ENCODE results near the gene PBX3.

DNA sequence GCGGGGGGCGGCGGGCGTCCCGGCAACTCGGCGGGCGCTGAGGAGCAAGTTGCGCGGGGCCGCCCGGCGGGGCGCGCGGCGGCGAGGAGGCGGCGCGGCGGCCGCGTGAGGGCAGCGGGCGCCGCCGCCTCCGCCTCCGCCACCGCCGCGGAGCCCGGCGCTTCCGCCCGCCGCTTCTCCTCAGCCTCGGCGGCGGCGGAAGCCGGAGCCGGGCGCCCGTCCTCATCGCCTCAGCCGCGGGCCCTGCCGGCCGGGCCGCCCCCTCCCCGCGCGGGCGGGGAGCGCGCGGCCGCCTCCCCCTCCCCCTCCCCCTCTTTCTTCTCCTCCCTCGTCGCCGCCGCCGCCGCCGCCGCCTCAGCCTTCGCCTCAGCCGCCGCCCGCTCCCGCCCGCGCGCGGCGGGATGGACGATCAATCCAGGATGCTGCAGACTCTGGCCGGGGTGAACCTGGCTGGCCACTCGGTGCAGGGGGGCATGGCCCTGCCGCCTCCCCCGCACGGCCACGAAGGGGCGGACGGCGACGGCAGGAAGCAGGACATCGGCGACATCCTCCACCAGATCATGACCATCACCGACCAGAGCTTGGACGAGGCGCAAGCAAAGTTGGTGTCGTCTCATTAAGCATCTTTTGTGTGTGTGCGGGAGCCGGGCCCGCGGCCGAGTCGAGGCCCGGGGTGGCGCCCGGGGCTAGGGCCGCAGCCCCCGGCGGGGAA lies at the start of gene PBX3:
- TF ChIP-seq, protein P1, sequence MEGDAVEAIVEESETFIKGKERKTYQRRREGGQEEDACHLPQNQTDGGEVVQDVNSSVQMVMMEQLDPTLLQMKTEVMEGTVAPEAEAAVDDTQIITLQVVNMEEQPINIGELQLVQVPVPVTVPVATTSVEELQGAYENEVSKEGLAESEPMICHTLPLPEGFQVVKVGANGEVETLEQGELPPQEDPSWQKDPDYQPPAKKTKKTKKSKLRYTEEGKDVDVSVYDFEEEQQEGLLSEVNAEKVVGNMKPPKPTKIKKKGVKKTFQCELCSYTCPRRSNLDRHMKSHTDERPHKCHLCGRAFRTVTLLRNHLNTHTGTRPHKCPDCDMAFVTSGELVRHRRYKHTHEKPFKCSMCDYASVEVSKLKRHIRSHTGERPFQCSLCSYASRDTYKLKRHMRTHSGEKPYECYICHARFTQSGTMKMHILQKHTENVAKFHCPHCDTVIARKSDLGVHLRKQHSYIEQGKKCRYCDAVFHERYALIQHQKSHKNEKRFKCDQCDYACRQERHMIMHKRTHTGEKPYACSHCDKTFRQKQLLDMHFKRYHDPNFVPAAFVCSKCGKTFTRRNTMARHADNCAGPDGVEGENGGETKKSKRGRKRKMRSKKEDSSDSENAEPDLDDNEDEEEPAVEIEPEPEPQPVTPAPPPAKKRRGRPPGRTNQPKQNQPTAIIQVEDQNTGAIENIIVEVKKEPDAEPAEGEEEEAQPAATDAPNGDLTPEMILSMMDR (IDR thresholded peaks at IDR 0.05) = no peak
- TF ChIP-seq POLR2A (IDR thresholded peaks at IDR 0.05) = no peak

All from lower leg skin (tissue), 3 donors.